Activated CD4-positive, alpha-beta T cell treated with anti-CD3 and anti-CD28 coated beads, Interleukin-2, amount 50 U/mL, for 4 hours (primary cell): ENCODE data around the gene FOXP4.

Source experiments
- DNase-seq, 2 experiments: peaks; one replicate each; pipeline ENCODE4 v3.0.0-alpha.2; 2020

Gene FOXP4

GRCh38 chr6:41566961-41567360 is 20.8 kb downstream of the FOXP4 start:
- DNase-seq = no peak

- DNase-seq = no peak
These were observed 21.5 kb downstream of the FOXP4 start for GRCh38 chr6:41567684-41568083.

GRCh38 chr6:41568202-41568584 is 22.0 kb downstream of the FOXP4 start:
- DNase-seq = no peak

- no peak for DNase-seq
These were observed 22.6 kb downstream of the FOXP4 start for GRCh38 chr6:41568585-41569384.

GRCh38 chr6:41570259-41570615 is 24.1 kb downstream of the FOXP4 start:
- no peak for DNase-seq

GRCh38 chr6:41571021-41571780 is 25.0 kb downstream of the FOXP4 start:
- DNase-seq = no peak

- no peak for DNase-seq
These were observed 26.4 kb downstream of the FOXP4 start for GRCh38 chr6:41572613-41573012.

- no peak for DNase-seq
These were observed 27.1 kb downstream of the FOXP4 start for GRCh38 chr6:41573276-41573675.

- no peak for DNase-seq
These were observed 27.8 kb downstream of the FOXP4 start for GRCh38 chr6:41573985-41574384.

- DNase-seq = no peak
These were observed 29.4 kb downstream of the FOXP4 start for GRCh38 chr6:41575598-41575997.

GRCh38 chr6:41576667-41577066 is 30.5 kb downstream of the FOXP4 start:
- no peak for DNase-seq

GRCh38 chr6:41577356-41578216 is 31.4 kb downstream of the FOXP4 start:
- no peak for DNase-seq

- no peak for DNase-seq
These were observed 32.3 kb downstream of the FOXP4 start for GRCh38 chr6:41578217-41579087.

GRCh38 chr6:41579088-41579610 is 33.0 kb downstream of the FOXP4 start:
- no peak for DNase-seq

GRCh38 chr6:41580690-41581089 is 34.5 kb downstream of the FOXP4 start:
- DNase-seq = no peak

GRCh38 chr6:41581381-41581991 is 35.3 kb downstream of the FOXP4 start:
- no peak for DNase-seq

GRCh38 chr6:41582540-41582939 is 36.4 kb downstream of the FOXP4 start:
- no peak for DNase-seq

GRCh38 chr6:41583565-41583964 is 37.4 kb downstream of the FOXP4 start:
- DNase-seq = no peak

GRCh38 chr6:41584205-41584604 is 38.0 kb downstream of the FOXP4 start:
- no peak for DNase-seq

- no peak for DNase-seq
These were observed 38.6 kb downstream of the FOXP4 start for GRCh38 chr6:41584668-41585205.

GRCh38 chr6:41585605-41586004 is 39.4 kb downstream of the FOXP4 start:
- DNase-seq = no peak
